H1 (cell line): ENCODE measurements around the gene CAMTA1. TPM values are rescaled to one million over a fixed set of nuclear protein-coding genes. Genes with fewer than 3 reads are reported as not detected.

Experiments
- BCL11A ChIP-seq, 2 experiments: IDR thresholded peaks; one replicate each; pipeline ENCODE4 v1.6.1; 2011; ENCODE audit warnings: low read depth in 2 of 2, low read length in 2 of 2, mild to moderate bottlenecking in 2 of 2
- CBX8 ChIP-seq: fragments of 300-800, 300-1000 bp; sonication (generic); IDR thresholded peaks from 2 replicates; pipeline ENCODE4 v1.7.1; 2016; ENCODE audit warnings: low read depth, low read length, borderline replicate concordance
- CHD1 ChIP-seq: IDR thresholded peaks from 2 replicates; pipeline ENCODE4 v1.6.1; 2012; ENCODE audit warnings: low read depth, low read length, improper control_type of control experiment
- EP300 ChIP-seq, 2 experiments: IDR thresholded peaks; 1 replicate in 1 of 2; 2 replicates in 1 of 2; pipeline ENCODE4 v1.6.1; 2011 to 2012; ENCODE audit warnings: low read depth in 2 of 2, low read length in 2 of 2, mild to moderate bottlenecking in 2 of 2, borderline replicate concordance in 1 of 2, inconsistent platforms in 1 of 2, moderate library complexity in 1 of 2
- GABPA ChIP-seq: IDR thresholded peaks from 2 replicates; pipeline ENCODE4 v1.6.1; 2011; ENCODE audit warnings: mild to moderate bottlenecking, low read length, moderate library complexity, borderline replicate concordance; ENCODE audit not compliant: insufficient read depth
- GTF2F1 ChIP-seq: IDR thresholded peaks from 2 replicates; pipeline ENCODE4 v1.6.1; 2012; ENCODE audit warnings: low read depth, low read length, improper control_type of control experiment, borderline replicate concordance
- KDM4A ChIP-seq: IDR thresholded peaks from one replicate; pipeline ENCODE4 v1.7.1; 2012; ENCODE audit warnings: low read depth, mild to moderate bottlenecking, moderate library complexity, low read length, inconsistent platforms; ENCODE audit not compliant: severe bottlenecking
- MAFK ChIP-seq: IDR thresholded peaks from 2 replicates; pipeline ENCODE4 v1.6.1; 2012; ENCODE audit warnings: low read depth, mild to moderate bottlenecking, improper control_type of control experiment, low read length
- PHF8 ChIP-seq: fragments of 200-600 bp; sonication (generic); conservative IDR thresholded peaks from 2 replicates; pipeline ENCODE4 v1.7.1; 2012; ENCODE audit warnings: low read depth, mild to moderate bottlenecking, inconsistent platforms, low read length, moderate library complexity
- POLR2AphosphoS5 ChIP-seq: IDR thresholded peaks from 2 replicates; pipeline ENCODE4 v1.6.1; 2011; ENCODE audit warnings: low read depth, low read length
- RAD21 ChIP-seq, 2 experiments: IDR thresholded peaks in 1 of 2; conservative IDR thresholded peaks in 1 of 2; 2 replicates each; pipeline ENCODE4 v1.6.1; 2011; ENCODE audit warnings: low read depth in 2 of 2, low read length in 2 of 2, improper control_type of control experiment in 1 of 2, inconsistent platforms in 1 of 2, mild to moderate bottlenecking in 1 of 2, moderate library complexity in 1 of 2
- RBBP5 ChIP-seq: IDR thresholded peaks from 2 replicates; pipeline ENCODE4 v1.7.1; 2012; ENCODE audit warnings: low read depth, mild to moderate bottlenecking, inconsistent platforms, low read length, moderate library complexity, borderline replicate concordance
- SP4 ChIP-seq: IDR thresholded peaks from 2 replicates; pipeline ENCODE4 v1.6.1; 2012; ENCODE audit warnings: low read length, inconsistent platforms
- SRF ChIP-seq: IDR thresholded peaks from 2 replicates; pipeline ENCODE4 v1.6.1; 2011; ENCODE audit warnings: mild to moderate bottlenecking, low read depth, low read length, moderate library complexity
- SUZ12 ChIP-seq: fragments of 200-600 bp; sonication (generic); IDR thresholded peaks from 2 replicates; pipeline ENCODE4 v1.6.1; 2012; ENCODE audit warnings: mild to moderate bottlenecking, inconsistent platforms, low read length, moderate library complexity, mixed read lengths
- TEAD4 ChIP-seq: IDR thresholded peaks from 2 replicates; pipeline ENCODE4 v1.6.1; 2012; ENCODE audit warnings: low read depth, low read length, inconsistent platforms, mixed read lengths
- polyA plus RNA-seq, 7 experiments: library from polyadenylated mRNA; depleted of rRNA in 3 of 7; stranded (reverse) in 5 of 7; unstranded in 2 of 7; fragments of >200 nt in 5 of 7; fragments of 200-250 nt in 2 of 7; gene quantifications; 1 replicate in 5 of 7; 2 replicates in 1 of 7; 4 replicates in 1 of 7; pipeline versions ENCODE4 v1.2.1 to v1.2.3, GENCODE V29; 2011 to 2013; ENCODE audit warnings: missing spikeins in 2 of 7, mixed read lengths in 2 of 7
- total RNA-seq: library from RNA; stranded (reverse); fragmentation: NEBNext Ultra II Directional; extraction: Animal tissue kit (Norgen Biotek cat#: 25700); gene quantifications from 2 replicates; pipeline ENCODE4 v1.2.1, GENCODE V29; 2021
- TF ChIP-seq, protein P1 (sequence below): IDR thresholded peaks from 2 replicates; pipeline ENCODE4 v1.6.1; 2012; ENCODE audit warnings: low read length, inconsistent platforms
- TF ChIP-seq, protein P2 (sequence below), 3 experiments: IDR thresholded peaks; 1 replicate in 2 of 3; 2 replicates in 1 of 3; pipeline versions ENCODE4 v1.5.1 to v1.6.1; 2011; ENCODE audit warnings: low read length in 3 of 3, mild to moderate bottlenecking in 3 of 3, inconsistent platforms in 2 of 3, low read depth in 1 of 3, moderate library complexity in 1 of 3; ENCODE audit not compliant: insufficient read depth in 1 of 3; ENCODE audit errors: control extremely low read depth in 1 of 3
- TF ChIP-seq, protein P3 (sequence below): IDR thresholded peaks from 2 replicates; pipeline ENCODE4 v1.6.1; 2012; ENCODE audit warnings: inconsistent platforms

Gene CAMTA1
- total and polyA plus RNA-seq, 2 of the 8 experiments (the other 6 are each of a cell fraction or from before 2014, with no cell fraction given), result 65.0 to 119 TPM

DNA sequence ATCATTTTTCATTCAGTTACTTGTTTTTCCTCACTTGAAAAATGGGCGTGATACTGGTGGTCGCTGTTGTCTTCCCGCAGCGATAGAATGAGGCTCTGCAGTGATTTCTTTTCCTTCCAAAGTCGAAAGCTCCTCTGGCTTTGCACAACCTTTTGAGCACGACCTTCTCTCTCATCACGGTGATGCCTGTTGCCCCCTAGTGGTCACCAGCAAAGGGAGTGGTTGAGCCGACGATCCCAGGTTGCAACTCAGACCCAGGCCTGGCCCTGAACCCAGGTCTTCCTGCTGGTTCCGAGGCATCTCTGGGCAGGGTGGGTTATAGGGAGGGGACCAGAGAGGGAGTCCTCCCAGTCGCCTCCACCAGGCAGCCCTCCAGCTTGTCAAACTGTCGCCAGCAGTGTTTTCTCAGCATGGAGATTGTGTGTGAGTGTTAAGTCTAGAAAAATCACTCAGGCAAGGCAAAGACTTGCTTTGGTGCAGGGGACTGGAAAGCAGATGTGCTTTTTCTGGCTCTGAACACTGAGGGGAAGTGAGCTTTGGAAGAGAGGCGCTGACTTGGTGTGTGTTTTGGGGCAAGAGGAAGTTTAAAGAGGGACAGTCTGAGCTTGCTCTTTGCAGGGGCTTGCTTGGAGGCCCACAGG, 285.3 kb downstream of the CAMTA1 start (continued):
- TF ChIP-seq KDM4A (peak; percentile 22), RAD21 (IDR thresholded peaks at IDR 0.05 in 1 of 2, conservative IDR thresholded peaks at IDR 0.05 in 1 of 2; ENCODE audit: low read depth in 2 of 2, low read length in 2 of 2) (peak; percentile 79 to 88), SUZ12 (no peak), PHF8 (no peak), SRF (no peak), MAFK (no peak), POLR2AphosphoS5 (no peak), TEAD4 (no peak), RBBP5 (no peak; the same call in 1 of the 2 replicates), BCL11A (IDR thresholded peaks at IDR 0.05; ENCODE audit: low read depth in 2 of 2, low read length in 2 of 2) (no peak), CHD1 (no peak), SP4 (no peak), CBX8 (no peak), GABPA (peak; percentile 50; the same call in 1 of the 2 replicates), GTF2F1 (no peak), EP300 (IDR thresholded peaks at IDR 0.05; ENCODE audit: borderline replicate concordance in 1 of 2, low read depth in 2 of 2, low read length in 2 of 2) (no peak)
- TF ChIP-seq, protein P1, sequence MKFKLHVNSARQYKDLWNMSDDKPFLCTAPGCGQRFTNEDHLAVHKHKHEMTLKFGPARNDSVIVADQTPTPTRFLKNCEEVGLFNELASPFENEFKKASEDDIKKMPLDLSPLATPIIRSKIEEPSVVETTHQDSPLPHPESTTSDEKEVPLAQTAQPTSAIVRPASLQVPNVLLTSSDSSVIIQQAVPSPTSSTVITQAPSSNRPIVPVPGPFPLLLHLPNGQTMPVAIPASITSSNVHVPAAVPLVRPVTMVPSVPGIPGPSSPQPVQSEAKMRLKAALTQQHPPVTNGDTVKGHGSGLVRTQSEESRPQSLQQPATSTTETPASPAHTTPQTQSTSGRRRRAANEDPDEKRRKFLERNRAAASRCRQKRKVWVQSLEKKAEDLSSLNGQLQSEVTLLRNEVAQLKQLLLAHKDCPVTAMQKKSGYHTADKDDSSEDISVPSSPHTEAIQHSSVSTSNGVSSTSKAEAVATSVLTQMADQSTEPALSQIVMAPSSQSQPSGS, result peak; percentile 35; the same call in 1 of the 2 replicates
- TF ChIP-seq, protein P2, sequence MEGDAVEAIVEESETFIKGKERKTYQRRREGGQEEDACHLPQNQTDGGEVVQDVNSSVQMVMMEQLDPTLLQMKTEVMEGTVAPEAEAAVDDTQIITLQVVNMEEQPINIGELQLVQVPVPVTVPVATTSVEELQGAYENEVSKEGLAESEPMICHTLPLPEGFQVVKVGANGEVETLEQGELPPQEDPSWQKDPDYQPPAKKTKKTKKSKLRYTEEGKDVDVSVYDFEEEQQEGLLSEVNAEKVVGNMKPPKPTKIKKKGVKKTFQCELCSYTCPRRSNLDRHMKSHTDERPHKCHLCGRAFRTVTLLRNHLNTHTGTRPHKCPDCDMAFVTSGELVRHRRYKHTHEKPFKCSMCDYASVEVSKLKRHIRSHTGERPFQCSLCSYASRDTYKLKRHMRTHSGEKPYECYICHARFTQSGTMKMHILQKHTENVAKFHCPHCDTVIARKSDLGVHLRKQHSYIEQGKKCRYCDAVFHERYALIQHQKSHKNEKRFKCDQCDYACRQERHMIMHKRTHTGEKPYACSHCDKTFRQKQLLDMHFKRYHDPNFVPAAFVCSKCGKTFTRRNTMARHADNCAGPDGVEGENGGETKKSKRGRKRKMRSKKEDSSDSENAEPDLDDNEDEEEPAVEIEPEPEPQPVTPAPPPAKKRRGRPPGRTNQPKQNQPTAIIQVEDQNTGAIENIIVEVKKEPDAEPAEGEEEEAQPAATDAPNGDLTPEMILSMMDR (IDR thresholded peaks at IDR 0.05; ENCODE audit: control extremely low read depth in 1 of 3, insufficient read depth in 1 of 3, low read depth in 1 of 3, low read length in 3 of 3), result peak; percentile 83 to 98 (median 97)
- TF ChIP-seq, protein P3, sequence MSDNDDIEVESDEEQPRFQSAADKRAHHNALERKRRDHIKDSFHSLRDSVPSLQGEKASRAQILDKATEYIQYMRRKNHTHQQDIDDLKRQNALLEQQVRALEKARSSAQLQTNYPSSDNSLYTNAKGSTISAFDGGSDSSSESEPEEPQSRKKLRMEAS, result peak; percentile 52; the same call in 1 of the 2 replicates
